Esophagus muscularis mucosa (tissue), 4 donors: ENCODE measurements around the gene MAN2C1. TPM values are rescaled to one million over a fixed set of nuclear protein-coding genes. Genes with fewer than 3 reads are reported as not detected.

Experiments
- DNase-seq: peaks from one replicate; pipeline ENCODE4 v3.0.0-alpha.2; 2017; ENCODE audit errors: extremely low spot score
- H3K27ac ChIP-seq, 4 donors: fragments of 200-600 bp; sonication (generic); replicated peaks in 1 of 4; 1 replicate in 3 of 4; 2 replicates in 1 of 4; pipeline ENCODE4 v1.5.1; 2016 to 2019; ENCODE audit warnings: mild to moderate bottlenecking in 1 of 4
- H3K27me3 ChIP-seq, 4 donors: fragments of 200-600 bp; sonication (generic); one replicate each; pipeline versions ENCODE4 v1.5.1 to v1.6.0; 2016 to 2019
- H3K36me3 ChIP-seq, 4 donors: fragments of 200-600 bp; sonication (generic); one replicate each; pipeline ENCODE4 v1.5.1; 2016 to 2019
- H3K4me1 ChIP-seq, 4 donors: fragments of 200-600 bp; sonication (generic); one replicate each; pipeline ENCODE4 v1.5.1; 2016 to 2019
- H3K4me3 ChIP-seq, 4 donors: fragments of 200-600 bp; sonication (generic); 1 replicate in 2 of 4; 2 replicates in 2 of 4; pipeline ENCODE4 v1.5.1; 2016 to 2019; ENCODE audit warnings: mild to moderate bottlenecking in 4 of 4, moderate library complexity in 1 of 4
- H3K9me3 ChIP-seq, 4 donors: fragments of 200-600 bp; sonication (generic); 1 replicate in 3 of 4; 2 replicates in 1 of 4; pipeline ENCODE4 v1.5.1; 2016 to 2019
- CTCF ChIP-seq, 3 experiments: fragments of 200-600 bp in 2 of 3; fragments of 450-650 bp in 1 of 3; sonication (generic) in 2 of 3; IDR thresholded peaks; one replicate each; pipeline ENCODE4 v1.5.1; 2017 to 2019; ENCODE audit warnings: antibody characterized with exemption in 3 of 3, mild to moderate bottlenecking in 2 of 3, moderate library complexity in 1 of 3
- EP300 ChIP-seq: sonication (generic); formaldehyde crosslinking; IDR thresholded peaks from one replicate; pipeline ENCODE4 v1.6.1; 2017; ENCODE audit warnings: antibody characterized with exemption
- POLR2A ChIP-seq: fragments of 450-650 bp; IDR thresholded peaks from one replicate; pipeline ENCODE4 v1.6.1; 2017; ENCODE audit warnings: antibody characterized with exemption, moderate library complexity, mild to moderate bottlenecking, low read depth
- POLR2AphosphoS5 ChIP-seq, 2 donors: sonication (generic); formaldehyde crosslinking; IDR thresholded peaks; one replicate each; pipeline ENCODE4 v1.6.1; 2017; ENCODE audit warnings: antibody characterized with exemption in 2 of 2
- WGBS: methylation state at CpG from one replicate; pipeline ENCODE4 v1.1.5; 2018; 5-methylcytosine and 5-hydroxymethylcytosine counted together
- intact Hi-C: fragments of 100-400 bp; cut with DNase I; formaldehyde crosslinking; loops from one replicate; pipeline ENCODE4 v1.15.1; 2023
- total RNA-seq, 4 donors: library from RNA; depleted of rRNA; stranded (reverse); fragments of >200 nt; gene quantifications; one replicate each; pipeline versions ENCODE4 v1.1.0 to v1.2.1, GENCODE V29; 2016

MAN2C1 gene
- total RNA-seq, 4 donors from 2014 or later: 67.4 to 163 (median 125) TPM

GRCh38 chr15:75362642-75363249 is 5.7 kb downstream of the MAN2C1 start:
- DNase-seq: no peak
- TF ChIP-seq CTCF (IDR thresholded peaks at IDR 0.05) (no peak), POLR2AphosphoS5 (IDR thresholded peaks at IDR 0.05) (no peak), POLR2A (no peak), EP300 (no peak)
- WGBS: 76% methylated on average over 7 of the region's 7 CpGs
- Histone ChIP-seq H3K4me1 (peaks cover 9 to 14% (median 12%) of the 10 kb centered on the region in 4 donors), H3K9me3 (no peaks in the 10 kb centered on the region), H3K27ac (no peak overlapping the region), H3K27me3 (no peaks in the 10 kb centered on the region), H3K4me3 (no peak overlapping the region), H3K36me3 (peaks cover 48 to 97% (median 93%) of the 10 kb centered on the region in 4 donors)
- intact Hi-C loops: loop anchor here (10.0 kb wide), 1 partner anchor 282 kb away; the partner anchor contains the start of genes IMP3 and SNX33

- WGBS: 85% methylated on average over 6 of the region's 13 CpGs
- Histone ChIP-seq H3K36me3 (peaks cover 53 to 100% (median 98%) of the 10 kb centered on the region in 4 donors), H3K4me3 (no peak overlapping the region), H3K27ac (no peak overlapping the region), H3K9me3 (no peaks in the 10 kb centered on the region), H3K4me1 (peaks cover 3 to 7% (median 5%) of the 10 kb centered on the region in 4 donors), H3K27me3 (no peaks in the 10 kb centered on the region)
- no peak for DNase-seq
- intact Hi-C loops: loop anchor here (10.0 kb wide), 1 partner anchor 283 kb away; the partner anchor contains the start of genes IMP3 and SNX33
- TF ChIP-seq POLR2A (no peak), POLR2AphosphoS5 (IDR thresholded peaks at IDR 0.05) (no peak), EP300 (no peak), CTCF (IDR thresholded peaks at IDR 0.05) (no peak)
Observed at GRCh38 chr15:75361989-75362641, 6.3 kb downstream of the MAN2C1 start.

GRCh38 chr15:75361361-75361988 is 6.9 kb downstream of the MAN2C1 start:
- Histone ChIP-seq H3K27ac (no peak overlapping the region), H3K4me3 (no peak overlapping the region), H3K27me3 (no peaks in the 10 kb centered on the region), H3K4me1 (peaks cover 0 to under 1% (median under 1%) of the 10 kb centered on the region in 4 donors), H3K9me3 (no peaks in the 10 kb centered on the region), H3K36me3 (peaks cover 55 to 100% (median 100%) of the 10 kb centered on the region in 4 donors)
- intact Hi-C loops: loop anchor here (10.0 kb wide), 1 partner anchor 283 kb away; the partner anchor contains the start of genes IMP3 and SNX33
- 92% methylated on average over 9 of the region's 10 CpGs for WGBS
- DNase-seq: no peak
- TF ChIP-seq POLR2A (no peak), EP300 (no peak), CTCF (IDR thresholded peaks at IDR 0.05) (no peak), POLR2AphosphoS5 (IDR thresholded peaks at IDR 0.05) (no peak)

GRCh38 chr15:75360856-75361255 is 7.6 kb downstream of the MAN2C1 start:
- 83% methylated on average over 2 of the region's 7 CpGs for WGBS
- no peak for DNase-seq
- Histone ChIP-seq H3K4me3 (no peak overlapping the region), H3K4me1 (no peaks in the 10 kb centered on the region), H3K27ac (no peak overlapping the region), H3K9me3 (no peaks in the 10 kb centered on the region), H3K27me3 (no peaks in the 10 kb centered on the region), H3K36me3 (peaks cover 50 to 100% (median 100%) of the 10 kb centered on the region in 4 donors)
- intact Hi-C loops: loop anchor here (10.0 kb wide), 1 partner anchor 284 kb away; the partner anchor contains the start of genes IMP3 and SNX33
- TF ChIP-seq POLR2AphosphoS5 (IDR thresholded peaks at IDR 0.05): no peak
- TF ChIP-seq CTCF (IDR thresholded peaks at IDR 0.05): no peak
- TF ChIP-seq EP300: no peak
- no peak for TF ChIP-seq POLR2A
